ENCODE measurements around the gene DCXR. TPM values are rescaled to one million over a fixed set of nuclear protein-coding genes. Genes with fewer than 3 reads are reported as not detected.
A peak's percentile ranks its signal among the peaks of the same experiment; 100 is the strongest.

Gene DCXR
- total and polyA plus RNA-seq, 11 donors = 139 to 312 (median 200) TPM

DNA sequence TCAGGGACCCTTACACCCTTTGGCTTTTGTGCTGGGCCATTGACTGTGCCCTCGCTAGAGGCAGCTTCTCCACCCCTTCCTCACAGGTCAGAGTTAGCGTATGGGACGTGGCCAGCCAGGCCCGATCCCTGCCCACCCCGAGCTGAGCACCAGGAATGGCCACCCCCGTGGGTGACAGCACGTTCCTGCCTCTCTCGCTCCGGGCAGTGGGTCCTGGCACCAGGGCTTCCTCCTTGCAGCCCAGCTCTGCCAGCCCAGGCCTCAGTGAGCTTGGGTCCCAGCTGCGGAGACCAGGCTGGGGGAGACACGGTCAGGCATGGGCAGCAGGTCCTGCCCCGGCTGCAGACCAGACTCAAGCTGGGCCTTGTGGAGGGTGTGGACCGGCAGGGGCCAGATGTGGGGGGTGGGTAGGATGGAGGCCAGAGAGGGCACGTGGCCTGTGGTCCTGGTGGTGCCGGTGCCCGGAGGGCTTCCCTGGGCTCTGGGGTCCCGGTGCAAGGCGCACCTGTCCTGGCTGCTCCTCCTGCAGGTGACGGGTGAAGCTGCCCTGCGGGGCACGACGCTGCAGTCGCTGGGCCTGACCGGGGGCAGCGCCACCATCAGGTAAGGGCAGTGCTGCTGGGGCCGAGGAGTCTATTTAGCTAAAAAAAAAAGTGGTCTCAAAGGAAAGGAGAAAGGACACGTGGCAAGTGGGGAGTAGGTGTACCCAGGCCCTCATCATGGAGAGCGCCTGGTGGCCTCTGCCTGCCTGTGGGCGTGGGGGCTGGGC, 41.9 kb downstream of the DCXR start:
- H3K36me3 ChIP-seq = peaks cover 0 to 15% (median 6%) of the 10 kb centered on the region in 9 donors
- peak in 1 of 5 donors; percentile 58 for DNase-seq
- H3K27me3 ChIP-seq = no peaks in the 10 kb centered on the region
- WGBS, 4 donors = 95 to 96% (median 96%) methylated on average over 26 to 29 of the region's 29 CpGs
- peaks cover 0 to 23% (median 14%) of the 10 kb centered on the region in 12 donors for H3K4me1 ChIP-seq
- no peak overlapping the region for H3K4me3 ChIP-seq
- no peak overlapping the region for H3K27ac ChIP-seq
- intact Hi-C loops (cut with DNase I) = no loop called here
- no peak for ATAC-seq
- TF ChIP-seq CTCF (IDR thresholded peaks at IDR 0.05) (no peak), POLR2A (IDR thresholded peaks at IDR 0.05) (no peak)
- H3K9me3 ChIP-seq = no peaks in the 10 kb centered on the region

DNA sequence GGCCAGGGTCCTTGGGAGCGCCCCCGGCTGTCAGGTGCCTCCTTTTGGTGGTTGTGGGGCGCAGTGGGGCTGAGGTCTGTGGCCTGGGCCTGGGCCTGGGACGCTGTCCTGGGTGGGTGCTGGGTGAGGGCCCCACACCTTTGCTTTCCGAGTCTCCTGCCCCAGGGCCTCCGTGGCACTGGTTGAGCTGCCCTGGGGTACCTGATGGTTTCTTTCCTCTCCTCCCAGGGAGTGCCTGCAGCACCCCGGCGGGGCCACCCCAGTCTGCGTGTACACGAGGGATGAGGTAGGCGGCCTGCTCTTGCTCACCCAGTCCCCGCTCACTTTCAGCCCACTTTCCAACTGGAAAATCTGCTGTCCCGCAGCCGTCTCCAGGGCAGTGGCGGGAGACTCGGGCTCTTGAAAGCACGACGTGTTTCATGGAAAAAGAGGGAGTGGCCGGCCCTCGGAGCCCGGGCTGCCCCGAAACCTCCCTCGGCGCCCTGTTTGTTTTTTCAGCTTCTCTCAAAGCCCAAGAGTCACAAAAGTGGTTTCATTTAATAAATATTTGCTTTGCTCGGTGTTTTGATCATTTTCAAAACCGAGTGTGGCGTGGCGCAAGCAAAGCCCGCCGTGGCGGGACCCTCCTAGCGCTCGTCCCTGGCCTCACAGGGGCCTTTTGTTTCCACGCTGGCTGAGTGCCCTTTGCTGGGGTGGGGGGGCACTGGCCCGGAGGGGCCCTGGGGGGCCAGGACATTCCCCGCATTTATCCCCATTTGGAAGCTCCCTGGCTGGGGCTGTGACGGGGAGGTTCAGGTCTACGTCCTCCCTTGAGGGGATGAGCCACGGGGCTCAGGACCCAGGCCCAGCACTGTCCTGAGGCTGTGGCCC, 42.7 kb downstream of the DCXR start:
- DNase-seq = peak in 1 of 5 donors; percentile 58
- intact Hi-C loops (cut with DNase I) = no loop called here
- ATAC-seq = no peak
- Histone ChIP-seq H3K4me3 (no peak overlapping the region), H3K27me3 (no peaks in the 10 kb centered on the region), H3K9me3 (no peaks in the 10 kb centered on the region), H3K4me1 (peaks cover 0 to 26% (median 14%) of the 10 kb centered on the region in 12 donors), H3K27ac (no peak overlapping the region), H3K36me3 (peaks cover 0 to 18% (median 6%) of the 10 kb centered on the region in 9 donors)
- TF ChIP-seq POLR2A (IDR thresholded peaks at IDR 0.05) (no peak), CTCF (IDR thresholded peaks at IDR 0.05) (no peak)
- WGBS, 4 donors = 91 to 94% (median 93%) methylated on average over 27 to 39 of the region's 39 CpGs

GRCh38 chr17:81993729-81994592, 43.5 kb downstream of the DCXR start:
- peaks cover 0 to 26% (median 14%) of the 10 kb centered on the region in 12 donors for H3K4me1 ChIP-seq
- no peaks in the 10 kb centered on the region for H3K9me3 ChIP-seq
- 91 to 96% (median 94%) methylated on average over 20 to 37 of the region's 37 CpGs for WGBS, 4 donors
- H3K27ac ChIP-seq = no peak overlapping the region
- intact Hi-C loops (cut with DNase I) = no loop called here
- no peak for ATAC-seq
- peaks cover 0 to 26% (median 6%) of the 10 kb centered on the region in 9 donors for H3K36me3 ChIP-seq
- no peak overlapping the region for H3K4me3 ChIP-seq
- no peak for TF ChIP-seq CTCF (IDR thresholded peaks at IDR 0.05)
- TF ChIP-seq POLR2A (IDR thresholded peaks at IDR 0.05) = no peak
- peak in 1 of 5 donors; percentile 51 for DNase-seq
- no peaks in the 10 kb centered on the region for H3K27me3 ChIP-seq

All from heart left ventricle (tissue), 16 donors.